Kidney (tissue), 14 donors: ENCODE measurements around the gene KCNK18. TPM values are rescaled to one million over a fixed set of nuclear protein-coding genes. Genes with fewer than 3 reads are reported as not detected.
"Not testable (repeated sequence)": the region's sequence is repeated elsewhere in the genome, so short reads cannot be mapped to it uniquely, and the experiment has no call there.

Experiments used
- DNase-seq, 5 donors: peaks; one replicate each; pipeline ENCODE4 v3.0.0-alpha.2; 2013 to 2020
- FAIRE-seq: peaks from 2 replicates; lab custom pipeline; 2012; peaks lifted over from hg19 to GRCh38; lab: Jason Lieb, UNC
- H3K27ac ChIP-seq, 2 donors: one replicate each; pipeline ENCODE4 v1.7.0; 2013; ENCODE audit warnings: low read depth in 2 of 2, low read length in 2 of 2, inconsistent platforms in 1 of 2
- H3K27me3 ChIP-seq: one replicate; pipeline ENCODE4 v1.7.1; 2013; ENCODE audit warnings: low read length, inconsistent platforms; ENCODE audit not compliant: control insufficient read depth, insufficient read depth
- H3K36me3 ChIP-seq, 3 donors: one replicate each; pipeline versions ENCODE4 v1.7.0 to v1.7.1; 2013; ENCODE audit warnings: low read length in 3 of 3, control low read depth in 1 of 3, inconsistent platforms in 1 of 3; ENCODE audit not compliant: insufficient read depth in 3 of 3, control insufficient read depth in 2 of 3
- H3K4me1 ChIP-seq, 3 donors: one replicate each; pipeline versions ENCODE4 v1.7.0 to v1.7.1; 2013; ENCODE audit warnings: low read length in 3 of 3, inconsistent platforms in 1 of 3, low read depth in 1 of 3; ENCODE audit not compliant: control insufficient read depth in 2 of 3, insufficient read depth in 2 of 3
- H3K4me3 ChIP-seq, 3 donors: one replicate each; pipeline versions ENCODE4 v1.7.0 to v1.8.1; 2013; ENCODE audit warnings: low read length in 3 of 3, control low read depth in 1 of 3, inconsistent platforms in 1 of 3
- H3K9ac ChIP-seq, 3 donors: one replicate each; pipeline versions ENCODE4 v1.7.0 to v1.7.1; 2013; ENCODE audit warnings: low read length in 3 of 3, control low read depth in 1 of 3, inconsistent platforms in 1 of 3
- H3K9me3 ChIP-seq, 3 donors: one replicate each; pipeline versions ENCODE4 v1.7.0 to v1.7.1; 2013; ENCODE audit warnings: low read length in 3 of 3, control low read depth in 1 of 3, inconsistent platforms in 1 of 3; ENCODE audit not compliant: control insufficient read depth in 2 of 3, insufficient read depth in 1 of 3
- intact Hi-C: fragments of 100-400 bp; cut with DNase I; formaldehyde crosslinking; loops from one replicate; pipeline ENCODE4 v1.11.1; 2022
- polyA plus RNA-seq: library from polyadenylated mRNA; stranded (reverse); fragments of 350-450 nt; fragmentation: Illumina TruSeq; extraction: RNeasy Lipid Tissue Mini Kit (QIAGEN cat#74804); gene quantifications from one replicate; pipeline ENCODE4 v1.2.3, GENCODE V29; 2014; ENCODE audit warnings: low read depth, low replicate concordance; ENCODE audit not compliant: insufficient read depth
- total RNA-seq: library from RNA; stranded (reverse); fragmentation: NEBNext Ultra II Directional; extraction: Animal tissue kit (Norgen Biotek cat#: 25700); gene quantifications from one replicate; pipeline ENCODE4 v1.2.1, GENCODE V29; 2021
- TF ChIP-seq, protein P1 (sequence below): IDR thresholded peaks from 3 replicates; pipeline ENCODE4 v1.5.1; 2012; ENCODE audit warnings: mild to moderate bottlenecking, moderate library complexity, borderline replicate concordance; ENCODE audit not compliant: insufficient read depth; ENCODE audit errors: extremely low read depth
- donor health status: control.
- donor health status: control.
- donor health status: control.
- donor health status: control.
- donor health status: control.
- donor health status: DM: yes; HTN: yes; CAD: no.
- donor health status: Normal renal cell carcinoma (clear cell type).

KCNK18 gene
- total and polyA plus RNA-seq, 2 donors from 2014 or later = not detected

DNA sequence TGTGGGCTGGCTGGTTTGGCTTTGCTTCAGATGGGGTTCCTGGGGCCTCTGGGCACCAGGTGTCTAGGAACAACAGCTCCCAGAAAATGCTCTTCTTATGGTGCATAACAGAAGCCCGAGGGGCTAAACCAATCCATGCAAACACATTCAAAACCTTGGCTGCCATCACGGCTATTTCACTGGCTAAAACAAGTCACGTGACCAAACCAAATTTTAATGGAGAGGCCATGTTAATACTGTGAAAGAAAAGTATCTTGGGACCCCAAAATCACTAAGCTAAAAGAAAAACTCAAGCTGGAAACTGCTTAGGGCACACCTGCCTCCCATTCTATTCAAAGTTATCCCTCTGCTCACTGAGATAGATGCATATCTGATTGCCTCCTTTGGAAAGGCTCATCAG lies 19.1 kb upstream of the KCNK18 start:
- Histone ChIP-seq H3K27ac (no peak overlapping the region), H3K4me1 (peaks cover 0 to 9% (median 4%) of the 10 kb centered on the region in 3 donors), H3K9me3 (no peaks in the 10 kb centered on the region), H3K4me3 (no peak overlapping the region), H3K36me3 (no peaks in the 10 kb centered on the region), H3K27me3 (no peaks in the 10 kb centered on the region), H3K9ac (no peak overlapping the region)
- no peak for DNase-seq
- intact Hi-C loops = loop anchor here (5.0 kb wide), 1 partner anchor 381 kb away; no protein-coding TSS in a partner anchor
- FAIRE-seq = no peak
- TF ChIP-seq, protein P1, sequence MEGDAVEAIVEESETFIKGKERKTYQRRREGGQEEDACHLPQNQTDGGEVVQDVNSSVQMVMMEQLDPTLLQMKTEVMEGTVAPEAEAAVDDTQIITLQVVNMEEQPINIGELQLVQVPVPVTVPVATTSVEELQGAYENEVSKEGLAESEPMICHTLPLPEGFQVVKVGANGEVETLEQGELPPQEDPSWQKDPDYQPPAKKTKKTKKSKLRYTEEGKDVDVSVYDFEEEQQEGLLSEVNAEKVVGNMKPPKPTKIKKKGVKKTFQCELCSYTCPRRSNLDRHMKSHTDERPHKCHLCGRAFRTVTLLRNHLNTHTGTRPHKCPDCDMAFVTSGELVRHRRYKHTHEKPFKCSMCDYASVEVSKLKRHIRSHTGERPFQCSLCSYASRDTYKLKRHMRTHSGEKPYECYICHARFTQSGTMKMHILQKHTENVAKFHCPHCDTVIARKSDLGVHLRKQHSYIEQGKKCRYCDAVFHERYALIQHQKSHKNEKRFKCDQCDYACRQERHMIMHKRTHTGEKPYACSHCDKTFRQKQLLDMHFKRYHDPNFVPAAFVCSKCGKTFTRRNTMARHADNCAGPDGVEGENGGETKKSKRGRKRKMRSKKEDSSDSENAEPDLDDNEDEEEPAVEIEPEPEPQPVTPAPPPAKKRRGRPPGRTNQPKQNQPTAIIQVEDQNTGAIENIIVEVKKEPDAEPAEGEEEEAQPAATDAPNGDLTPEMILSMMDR = no peak

DNA sequence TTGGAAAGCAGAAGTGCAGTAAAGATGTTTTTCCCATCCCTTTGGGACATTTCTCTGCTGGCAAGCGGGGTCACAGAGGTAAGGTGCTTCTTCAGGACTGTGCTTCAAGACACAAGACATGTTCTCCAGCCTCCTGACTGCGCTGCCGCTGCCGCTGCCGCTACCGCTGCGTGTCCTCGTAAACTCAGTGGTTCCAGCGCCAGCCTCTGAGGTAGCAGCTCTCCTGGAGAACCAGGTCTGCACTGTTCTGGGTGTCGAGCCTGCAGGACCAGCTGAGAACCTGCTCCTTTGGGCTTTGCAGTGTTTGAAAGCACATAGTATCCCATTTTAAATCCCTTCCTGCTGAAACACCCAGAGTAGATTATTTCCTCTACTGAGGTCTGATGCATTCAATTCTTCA lies 13.0 kb upstream of the KCNK18 start:
- FAIRE-seq (no peak), DNase-seq (no peak)
- intact Hi-C loops = no loop called here
- Histone ChIP-seq H3K9me3 (no peaks in the 10 kb centered on the region), H3K36me3 (no peaks in the 10 kb centered on the region), H3K27me3 (no peaks in the 10 kb centered on the region), H3K9ac (no peak overlapping the region), H3K27ac (no peak overlapping the region), H3K4me3 (no peak overlapping the region), H3K4me1 (no peaks in the 10 kb centered on the region)
- TF ChIP-seq, protein P1 = no peak

DNA sequence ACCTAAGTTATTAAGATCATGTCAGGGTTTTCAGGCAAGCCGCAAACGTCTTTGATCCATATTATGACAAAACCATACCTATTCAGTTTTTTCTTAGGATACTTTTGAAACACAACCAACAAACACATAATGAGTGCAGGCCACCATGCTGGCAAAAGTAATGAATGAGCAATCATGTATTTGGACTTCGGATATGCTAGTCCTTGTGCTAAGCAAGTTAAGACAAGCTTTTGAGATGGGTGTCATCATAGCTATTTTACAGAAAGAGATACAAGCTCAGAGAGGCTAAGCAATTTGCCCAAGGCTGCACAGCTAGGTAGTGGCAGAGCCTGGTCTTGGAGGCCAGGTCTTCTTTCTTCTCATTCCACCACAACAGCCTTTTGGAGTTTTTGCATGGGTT lies 12.5 kb upstream of the KCNK18 start:
- Histone ChIP-seq H3K9me3 (no peaks in the 10 kb centered on the region), H3K27me3 (no peaks in the 10 kb centered on the region), H3K36me3 (no peaks in the 10 kb centered on the region), H3K4me1 (no peaks in the 10 kb centered on the region), H3K9ac (no peak overlapping the region), H3K27ac (no peak overlapping the region), H3K4me3 (no peak overlapping the region)
- no peak for FAIRE-seq
- intact Hi-C loops = no loop called here
- no peak for DNase-seq
- TF ChIP-seq, protein P1 = no peak

DNA sequence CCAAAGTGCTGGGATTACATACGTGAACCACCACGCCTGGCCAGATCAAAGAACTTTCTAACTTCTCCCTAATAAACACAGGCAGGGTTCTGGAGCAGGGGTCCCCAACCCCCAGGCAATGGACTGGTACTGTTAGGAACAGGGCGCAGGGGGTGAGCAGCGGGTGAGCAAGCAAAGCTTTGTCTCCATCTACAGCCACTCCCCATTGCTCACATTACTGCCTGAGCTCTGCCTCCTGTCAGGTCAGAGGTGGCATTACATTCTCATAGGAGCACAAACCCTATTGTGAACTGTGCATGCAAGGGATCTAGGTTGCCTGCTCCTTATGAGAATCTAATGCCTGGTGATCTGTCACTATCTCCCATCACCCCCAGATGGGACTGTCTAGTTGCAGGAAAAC lies 11.5 kb upstream of the KCNK18 start:
- FAIRE-seq, H3K27me3 ChIP-seq, intact Hi-C loops, H3K9me3 ChIP-seq, H3K9ac ChIP-seq, H3K4me1 ChIP-seq, H3K4me3 ChIP-seq, DNase-seq, H3K27ac ChIP-seq, H3K36me3 ChIP-seq: not testable (repeated sequence)
